Panc1 (cell line): ENCODE results near the gene VPS52.
A peak's percentile ranks its signal among the peaks of the same experiment; 100 is the strongest.

Source experiments
- CTCF ChIP-seq: fragments of 450-650 bp; IDR thresholded peaks from 2 replicates; pipeline ENCODE4 v1.5.1; 2017; ENCODE audit warnings: mild to moderate bottlenecking
- POLR2AphosphoS5 ChIP-seq: IDR thresholded peaks from 2 replicates; pipeline ENCODE4 v1.6.1; 2012; ENCODE audit warnings: mild to moderate bottlenecking, low read depth, low read length, moderate library complexity
- REST ChIP-seq, 2 experiments: IDR thresholded peaks; 2 replicates each; pipeline ENCODE4 v1.6.1; 2011 to 2012; ENCODE audit warnings: low read depth in 2 of 2, control low read depth in 1 of 2, low read length in 1 of 2, mild to moderate bottlenecking in 1 of 2, moderate library complexity in 1 of 2; ENCODE audit not compliant: insufficient read depth in 1 of 2

- TF ChIP-seq CTCF (no peak), REST (IDR thresholded peaks at IDR 0.05; ENCODE audit: insufficient read depth in 1 of 2, low read depth in 2 of 2, low read length in 1 of 2) (peak; percentile 41 to 48; a peak in 2 of 4 replicates), POLR2AphosphoS5 (no peak)
Observed at GRCh38 chr6:33315793-33316602, 44.3 kb upstream of the VPS52 start.
